Smooth muscle cell (in vitro differentiated cells): ENCODE data around the gene SLC2A11. TPM values are rescaled to one million over a fixed set of nuclear protein-coding genes. Genes with fewer than 3 reads are reported as not detected.

ENCODE experiments used
- DNase-seq: peaks from one replicate; lab custom pipeline; 2025; ENCODE audit not compliant: unreplicated experiment; lab: John Stamatoyannopoulos, UW
- H2AFZ ChIP-seq: fragments of 200-600 bp; sonication (generic); 2 replicates; pipeline ENCODE4 v1.6.0; 2016; ENCODE audit warnings: antibody characterized with exemption, low read depth, mild to moderate bottlenecking
- H3F3A ChIP-seq: fragments of 200-600 bp; sonication (generic); 2 replicates; pipeline ENCODE4 v1.6.0; 2017; ENCODE audit warnings: antibody characterized with exemption, low read depth
- H3K27ac ChIP-seq: fragments of 200-600 bp; sonication (generic); 2 replicates; pipeline ENCODE4 v1.5.1; 2016; ENCODE audit warnings: low read depth, mild to moderate bottlenecking
- H3K27me3 ChIP-seq: fragments of 200-600 bp; sonication (generic); 2 replicates; pipeline ENCODE4 v1.6.1; 2016; ENCODE audit warnings: low read depth, mild to moderate bottlenecking
- H3K36me3 ChIP-seq: fragments of 200-600 bp; sonication (generic); 2 replicates; pipeline ENCODE4 v1.5.1; 2016; ENCODE audit warnings: low read depth
- H3K4me1 ChIP-seq: fragments of 200-600 bp; sonication (generic); 2 replicates; pipeline ENCODE4 v1.5.1; 2016; ENCODE audit warnings: low read depth
- H3K4me2 ChIP-seq: fragments of 200-600 bp; sonication (generic); 2 replicates; pipeline ENCODE4 v1.6.0; 2016; ENCODE audit warnings: mild to moderate bottlenecking
- H3K4me3 ChIP-seq: fragments of 200-600 bp; sonication (generic); 2 replicates; pipeline ENCODE4 v1.5.1; 2016; ENCODE audit warnings: mild to moderate bottlenecking
- H3K79me2 ChIP-seq: fragments of 200-600 bp; sonication (generic); 2 replicates; pipeline ENCODE4 v1.6.0; 2016; ENCODE audit warnings: low read depth, mild to moderate bottlenecking
- H3K9ac ChIP-seq: fragments of 200-600 bp; sonication (generic); 2 replicates; pipeline ENCODE4 v1.6.0; 2016; ENCODE audit warnings: low read depth
- H3K9me3 ChIP-seq: fragments of 200-600 bp; sonication (generic); replicated peaks from 2 replicates; pipeline ENCODE4 v1.5.1; 2016; ENCODE audit warnings: low read depth
- H4K20me1 ChIP-seq: fragments of 200-600 bp; sonication (generic); 2 replicates; pipeline ENCODE4 v1.6.0; 2016; ENCODE audit warnings: low read depth
- WGBS: methylation state at CpG from one replicate; pipeline ENCODE4 v1.1.7; 2016; ENCODE audit warnings: low lambda C conversion rate; 5-methylcytosine and 5-hydroxymethylcytosine counted together
- polyA plus RNA-seq: library from polyadenylated mRNA; unstranded; fragments of >200 nt; fragmentation: Nextera tagmentation; extraction: Ambion mirVana; gene quantifications from 2 replicates; pipeline ENCODE4 v1.2.1, GENCODE V29; 2016
- total RNA-seq: library from RNA; depleted of rRNA; stranded (reverse); fragments of >200 nt; gene quantifications from 2 replicates; pipeline ENCODE4 v1.2.3, GENCODE V29; 2014
- TF ChIP-seq, protein P1 (sequence below): fragments of 200-600 bp; sonication (generic); IDR thresholded peaks from 2 replicates; pipeline ENCODE4 v1.5.1; 2017; ENCODE audit warnings: borderline replicate concordance, mild to moderate bottlenecking, antibody characterized with exemption; ENCODE audit not compliant: insufficient read depth, poor library complexity, severe bottlenecking

SLC2A11 gene
- total and polyA plus RNA-seq, 2 experiments from 2014 or later, result 3.5 to 9.5 TPM

DNA sequence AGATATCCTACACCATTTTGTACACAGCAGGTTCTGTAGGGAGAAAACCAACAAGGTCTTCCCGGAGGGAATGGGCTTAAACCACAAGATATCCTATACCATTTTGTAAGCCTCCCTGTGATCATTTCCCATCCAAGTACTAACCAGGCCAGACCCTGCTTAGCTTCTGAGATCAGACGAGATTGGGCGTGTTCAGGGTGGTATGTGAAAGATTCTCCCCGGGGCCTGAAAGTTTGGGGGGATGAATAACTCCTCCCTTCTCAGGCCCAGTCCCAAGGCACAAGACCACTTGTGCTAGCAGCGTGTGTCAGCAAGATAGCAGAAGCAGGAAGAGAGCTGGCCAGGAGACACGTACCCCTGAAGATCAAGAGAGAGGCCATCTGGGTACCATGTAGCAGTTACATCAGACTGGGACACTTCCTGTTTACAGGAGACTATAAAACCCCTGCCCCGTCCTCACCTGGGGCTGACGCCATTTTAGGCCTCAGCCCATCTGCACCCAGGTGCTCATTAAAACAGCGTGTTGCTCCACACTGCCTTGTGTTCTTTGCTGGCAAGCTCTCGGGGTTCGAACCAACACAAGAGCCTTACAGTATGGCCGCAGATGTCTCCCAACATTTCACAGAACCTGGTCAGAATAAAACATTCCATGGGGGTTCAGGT lies 53.8 kb downstream of the SLC2A11 start:
- 88% methylated on average over 12 of the region's 12 CpGs for WGBS
- Histone ChIP-seq H3K27me3 (no peaks in the 10 kb centered on the region), H3K36me3 (no peaks in the 10 kb centered on the region), H3K4me1 (peaks cover 6% of the 10 kb centered on the region), H3K4me2 (no peak overlapping the region), H3F3A (peaks cover 13% of the 10 kb centered on the region), H3K9me3 (no peaks in the 10 kb centered on the region), H3K79me2 (peaks cover 8% of the 10 kb centered on the region), H4K20me1 (no peaks in the 10 kb centered on the region), H3K4me3 (no peak overlapping the region), H3K27ac (no peak overlapping the region), H3K9ac (no peak overlapping the region), H2AFZ (no peak overlapping the region)
- TF ChIP-seq, protein P1, sequence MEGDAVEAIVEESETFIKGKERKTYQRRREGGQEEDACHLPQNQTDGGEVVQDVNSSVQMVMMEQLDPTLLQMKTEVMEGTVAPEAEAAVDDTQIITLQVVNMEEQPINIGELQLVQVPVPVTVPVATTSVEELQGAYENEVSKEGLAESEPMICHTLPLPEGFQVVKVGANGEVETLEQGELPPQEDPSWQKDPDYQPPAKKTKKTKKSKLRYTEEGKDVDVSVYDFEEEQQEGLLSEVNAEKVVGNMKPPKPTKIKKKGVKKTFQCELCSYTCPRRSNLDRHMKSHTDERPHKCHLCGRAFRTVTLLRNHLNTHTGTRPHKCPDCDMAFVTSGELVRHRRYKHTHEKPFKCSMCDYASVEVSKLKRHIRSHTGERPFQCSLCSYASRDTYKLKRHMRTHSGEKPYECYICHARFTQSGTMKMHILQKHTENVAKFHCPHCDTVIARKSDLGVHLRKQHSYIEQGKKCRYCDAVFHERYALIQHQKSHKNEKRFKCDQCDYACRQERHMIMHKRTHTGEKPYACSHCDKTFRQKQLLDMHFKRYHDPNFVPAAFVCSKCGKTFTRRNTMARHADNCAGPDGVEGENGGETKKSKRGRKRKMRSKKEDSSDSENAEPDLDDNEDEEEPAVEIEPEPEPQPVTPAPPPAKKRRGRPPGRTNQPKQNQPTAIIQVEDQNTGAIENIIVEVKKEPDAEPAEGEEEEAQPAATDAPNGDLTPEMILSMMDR, result no peak
- no peak for DNase-seq

DNA sequence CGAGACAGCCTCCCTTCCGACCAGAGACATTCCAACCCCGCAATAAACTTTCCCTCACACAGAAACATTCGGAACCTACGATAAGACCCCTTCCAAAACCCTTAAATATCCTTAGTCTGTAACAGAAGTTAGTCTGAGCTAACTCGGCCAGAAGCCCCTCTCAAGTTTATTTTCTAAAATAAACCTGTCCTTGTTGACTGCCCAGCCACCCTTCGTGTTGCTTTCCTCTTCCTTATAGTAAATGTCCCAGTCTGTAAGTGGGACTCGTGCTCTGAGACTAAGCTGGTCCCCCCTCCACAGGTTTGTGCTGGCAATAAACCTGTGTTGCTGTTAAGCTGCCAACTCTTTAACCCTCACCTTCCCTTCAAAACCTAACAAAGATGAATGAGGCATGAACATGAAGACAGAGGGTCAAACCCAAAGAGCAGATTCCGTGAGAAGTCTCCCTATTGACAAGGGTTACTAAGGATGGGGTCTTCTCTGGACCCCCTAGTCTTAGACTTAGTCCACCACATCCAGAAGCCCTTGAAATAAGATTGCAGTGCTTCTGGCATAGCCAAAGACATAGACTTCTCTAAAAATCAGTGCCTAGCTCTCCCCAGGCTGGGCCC lies 54.7 kb downstream of the SLC2A11 start:
- H3F3A ChIP-seq, result peaks cover 13% of the 10 kb centered on the region
- no peaks in the 10 kb centered on the region for H4K20me1 ChIP-seq
- no peaks in the 10 kb centered on the region for H3K36me3 ChIP-seq
- H3K4me2 ChIP-seq, result no peak overlapping the region
- no peaks in the 10 kb centered on the region for H3K9me3 ChIP-seq
- H3K27ac ChIP-seq, result no peak overlapping the region
- TF ChIP-seq, protein P1, result no peak
- peaks cover 6% of the 10 kb centered on the region for H3K4me1 ChIP-seq
- H3K79me2 ChIP-seq, result peaks cover 8% of the 10 kb centered on the region
- DNase-seq, result no peak
- 87% methylated on average over 9 of the region's 9 CpGs for WGBS
- H3K9ac ChIP-seq, result no peak overlapping the region
- H2AFZ ChIP-seq, result no peak overlapping the region
- no peaks in the 10 kb centered on the region for H3K27me3 ChIP-seq
- no peak overlapping the region for H3K4me3 ChIP-seq

GRCh38 chr22:23913306-23913660 lies 55.6 kb downstream of the SLC2A11 start:
- peaks cover 13% of the 10 kb centered on the region for H3F3A ChIP-seq
- peak overlapping the region; percentile 61 for H3K4me3 ChIP-seq
- TF ChIP-seq, protein P1, result no peak
- peak overlapping the region; percentile 90 for H3K4me2 ChIP-seq
- peak overlapping the region; percentile 69 for H3K9ac ChIP-seq
- WGBS, result 33% methylated on average over 1 of the region's 1 CpG
- H3K4me1 ChIP-seq, result peaks cover 6% of the 10 kb centered on the region
- H3K27ac ChIP-seq, result peak overlapping the region; percentile 71
- DNase-seq, result no peak
- H3K36me3 ChIP-seq, result no peaks in the 10 kb centered on the region
- no peaks in the 10 kb centered on the region for H3K27me3 ChIP-seq
- no peaks in the 10 kb centered on the region for H3K9me3 ChIP-seq
- H3K79me2 ChIP-seq, result peaks cover 8% of the 10 kb centered on the region
- no peak overlapping the region for H2AFZ ChIP-seq
- no peaks in the 10 kb centered on the region for H4K20me1 ChIP-seq
